Measurements from ENCODE around the gene GRID1.

Gene GRID1

DNA sequence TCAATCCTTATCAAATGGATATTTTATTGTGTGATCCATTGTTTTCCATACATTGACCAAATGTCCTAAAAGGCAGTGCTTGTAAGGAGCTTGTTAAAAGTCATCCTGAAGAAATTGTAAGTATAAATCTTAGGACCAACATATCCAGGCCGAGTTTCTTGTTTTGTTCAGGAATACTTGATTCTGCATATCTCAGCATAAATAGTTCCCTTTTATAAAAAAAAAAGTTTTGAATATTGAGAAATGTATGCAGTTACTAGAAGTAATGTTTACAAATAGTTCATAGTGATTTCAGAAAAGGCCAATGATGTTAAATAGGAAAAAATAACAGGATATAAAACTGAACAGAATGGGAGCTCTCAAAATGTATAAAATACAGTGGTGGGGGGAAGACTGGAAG is 6.6 kb downstream of the GRID1 start:
- no peak overlapping the region for H3K27ac ChIP-seq
- no peak overlapping the region for H3K4me3 ChIP-seq

- no peak overlapping the region for H3K4me3 ChIP-seq
Measured at GRCh38 chr10:86359111-86359510, 7.5 kb downstream of the GRID1 start.

GRCh38 chr10:86357676-86358075 is 8.9 kb downstream of the GRID1 start:
- H3K4me3 ChIP-seq, result no peak overlapping the region

More at GRCh38 chr10:86359111-86359510, 7.5 kb downstream of the GRID1 start:
- no peak overlapping the region for H3K27ac ChIP-seq

DNA sequence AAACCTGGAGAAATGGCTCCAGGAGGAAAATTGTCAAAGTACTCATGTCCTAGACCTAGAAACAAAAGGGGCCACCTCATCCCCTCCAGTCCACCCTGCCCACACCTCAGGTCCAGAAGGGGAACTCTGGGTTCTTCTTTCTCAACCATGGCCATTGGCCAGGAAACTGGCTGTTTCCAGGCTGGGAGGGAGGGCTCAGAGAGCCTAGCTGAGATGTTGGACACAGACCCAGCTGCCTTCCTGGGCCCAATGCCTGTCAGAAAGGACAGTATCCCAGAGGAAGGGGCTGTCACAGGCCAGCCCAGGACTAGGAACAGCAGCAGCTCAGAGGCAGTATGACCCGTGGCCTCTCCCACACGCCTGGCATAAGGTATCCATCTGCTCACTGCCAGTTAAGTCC is 9.6 kb downstream of the GRID1 start:
- Histone ChIP-seq H3K4me3 (no peak overlapping the region), H3K27ac (no peak overlapping the region)

More at GRCh38 chr10:86357676-86358075, 8.9 kb downstream of the GRID1 start:
- H3K27ac ChIP-seq, result no peak overlapping the region

DNA sequence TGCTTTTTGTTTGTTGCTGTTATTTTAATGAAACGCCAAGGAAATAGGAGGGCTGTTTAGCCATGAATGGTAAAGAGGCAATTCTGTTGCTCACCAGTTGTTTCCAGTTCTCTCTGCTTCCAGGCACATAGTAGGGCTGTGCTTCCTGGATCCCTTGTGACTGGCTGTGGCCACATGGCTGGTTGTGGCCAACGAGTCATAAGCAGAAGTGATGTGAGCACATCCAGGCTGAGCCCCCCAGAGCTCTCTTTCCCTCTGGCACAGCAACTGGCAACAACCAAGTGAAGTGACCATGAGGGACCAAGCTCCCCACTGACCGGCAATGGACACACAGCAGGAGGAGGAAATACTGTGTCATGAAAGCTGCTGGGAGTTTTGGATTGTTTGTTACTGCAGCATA is 10.3 kb downstream of the GRID1 start:
- Histone ChIP-seq H3K27ac (no peak overlapping the region), H3K4me3 (no peak overlapping the region)

- peak overlapping the region in 2 of 21 experiments; percentile 29 for H3K27ac ChIP-seq
Measured at GRCh38 chr10:86355571-86356038, 11.0 kb downstream of the GRID1 start.

GRCh38 chr10:86354761-86355540 is 11.6 kb downstream of the GRID1 start:
- Histone ChIP-seq H3K27ac (peak overlapping the region in 1 of 21 experiments; percentile 29), H3K4me3 (no peak overlapping the region)

More at GRCh38 chr10:86355571-86356038, 11.0 kb downstream of the GRID1 start:
- no peak overlapping the region for H3K4me3 ChIP-seq

GRCh38 chr10:86353506-86354485 is 12.8 kb downstream of the GRID1 start:
- no peak overlapping the region for H3K27ac ChIP-seq

GRCh38 chr10:86350897-86351296 is 15.7 kb downstream of the GRID1 start:
- H3K4me3 ChIP-seq, result no peak overlapping the region
- no peak overlapping the region for H3K27ac ChIP-seq

More at GRCh38 chr10:86353506-86354485, 12.8 kb downstream of the GRID1 start:
- H3K4me3 ChIP-seq, result no peak overlapping the region

DNA sequence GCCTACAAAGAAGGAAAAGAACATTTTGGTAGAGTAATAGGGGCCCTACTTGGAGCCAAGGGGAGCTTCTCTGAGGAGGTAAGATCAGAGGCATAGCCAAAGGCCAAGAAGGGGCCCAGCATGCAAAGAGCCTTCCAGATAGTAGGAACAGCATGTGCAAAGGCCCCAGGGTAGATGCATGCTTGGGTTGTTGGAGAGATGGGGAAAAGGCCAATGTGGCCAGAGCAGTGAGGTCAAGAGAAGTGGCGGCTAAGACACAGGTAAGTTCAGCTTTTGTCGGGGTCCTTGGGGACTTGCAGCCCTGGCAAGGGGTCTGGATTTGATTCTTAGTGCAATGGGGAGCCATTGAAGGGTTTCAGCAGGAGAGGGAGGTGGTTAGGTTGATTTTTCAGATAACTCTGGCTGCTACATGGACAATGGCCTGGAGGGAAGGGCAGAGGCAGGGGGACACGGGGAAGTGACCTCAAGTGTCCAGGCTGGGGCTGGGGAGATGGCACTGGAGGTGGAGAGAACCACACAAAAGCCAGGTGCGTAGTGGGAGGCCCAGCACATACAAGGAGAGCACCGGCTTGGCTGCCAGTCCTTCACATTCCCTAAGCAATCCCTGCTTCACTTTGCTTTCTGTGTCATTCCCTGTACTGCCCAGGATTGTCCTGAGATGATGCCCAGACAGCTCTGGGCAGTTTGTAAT is 16.5 kb downstream of the GRID1 start:
- Histone ChIP-seq H3K4me3 (no peak overlapping the region), H3K27ac (no peak overlapping the region)

GRCh38 chr10:86349474-86349873 is 17.1 kb downstream of the GRID1 start:
- no peak overlapping the region for H3K4me3 ChIP-seq
- no peak overlapping the region for H3K27ac ChIP-seq

- Histone ChIP-seq H3K27ac (no peak overlapping the region), H3K4me3 (no peak overlapping the region)
Measured at GRCh38 chr10:86348321-86349210, 18.0 kb downstream of the GRID1 start.

DNA sequence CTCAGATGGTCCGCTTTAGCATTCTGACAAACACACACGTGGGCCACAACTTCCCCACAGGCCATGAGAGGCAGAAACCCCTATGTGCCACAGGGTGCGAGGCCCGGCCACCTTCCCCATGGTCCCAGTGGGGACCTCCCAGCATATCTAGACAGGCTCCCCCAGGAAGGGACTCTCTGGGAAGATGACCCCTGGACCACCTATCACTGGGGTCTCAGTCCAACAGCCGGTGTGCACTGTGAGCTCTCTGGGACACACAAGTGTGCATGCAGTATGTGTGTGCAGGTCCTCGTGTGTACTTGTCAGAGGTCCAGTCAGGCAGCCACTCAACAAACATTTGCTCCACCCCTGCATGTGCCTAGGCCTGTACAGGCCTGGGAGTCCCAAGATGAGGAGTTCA is 18.7 kb downstream of the GRID1 start:
- H3K4me3 ChIP-seq, result no peak overlapping the region
- H3K27ac ChIP-seq, result no peak overlapping the region

DNA sequence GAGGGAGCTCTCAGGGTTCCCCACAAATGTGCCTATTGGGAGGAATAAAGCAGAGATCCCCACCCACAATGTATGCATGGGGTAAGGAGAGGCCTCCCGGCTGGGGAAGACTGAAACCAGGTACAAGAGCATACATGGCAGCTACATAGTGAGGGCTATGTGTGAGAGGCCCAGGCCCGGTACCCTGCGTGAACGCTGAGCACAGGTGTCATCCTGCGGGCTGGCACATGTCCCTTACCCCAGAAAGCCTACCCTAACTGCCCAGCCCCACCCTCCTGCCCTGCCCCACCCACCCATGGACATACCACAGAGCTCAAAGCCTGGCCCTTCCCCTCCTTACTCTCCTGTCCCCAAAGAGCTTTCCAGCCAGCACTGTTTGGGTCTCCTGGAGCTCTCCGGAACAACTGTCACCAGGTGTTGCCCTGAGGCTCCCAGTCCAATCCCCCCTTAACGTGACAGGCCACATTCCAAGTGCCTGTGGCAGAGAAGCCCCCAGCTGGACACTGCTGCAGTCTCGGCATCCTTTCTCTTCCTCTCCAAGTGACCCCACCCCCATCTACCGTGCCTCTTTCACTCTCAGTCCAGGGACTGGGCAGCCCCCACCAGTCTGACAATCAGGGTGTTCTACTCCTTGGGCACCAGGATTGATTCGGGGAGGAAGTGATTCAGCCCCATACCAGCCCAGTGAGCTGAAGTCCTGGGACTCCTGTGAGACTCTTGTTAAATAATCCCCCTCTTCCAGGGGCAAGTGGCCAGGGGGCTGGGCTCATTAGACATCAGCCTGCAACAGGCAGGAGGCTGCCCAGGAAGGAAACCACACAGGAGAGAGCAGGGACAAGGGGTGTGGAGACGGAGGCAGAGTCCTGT is 19.6 kb downstream of the GRID1 start:
- H3K27ac ChIP-seq, result no peak overlapping the region
- H3K4me3 ChIP-seq, result no peak overlapping the region

DNA sequence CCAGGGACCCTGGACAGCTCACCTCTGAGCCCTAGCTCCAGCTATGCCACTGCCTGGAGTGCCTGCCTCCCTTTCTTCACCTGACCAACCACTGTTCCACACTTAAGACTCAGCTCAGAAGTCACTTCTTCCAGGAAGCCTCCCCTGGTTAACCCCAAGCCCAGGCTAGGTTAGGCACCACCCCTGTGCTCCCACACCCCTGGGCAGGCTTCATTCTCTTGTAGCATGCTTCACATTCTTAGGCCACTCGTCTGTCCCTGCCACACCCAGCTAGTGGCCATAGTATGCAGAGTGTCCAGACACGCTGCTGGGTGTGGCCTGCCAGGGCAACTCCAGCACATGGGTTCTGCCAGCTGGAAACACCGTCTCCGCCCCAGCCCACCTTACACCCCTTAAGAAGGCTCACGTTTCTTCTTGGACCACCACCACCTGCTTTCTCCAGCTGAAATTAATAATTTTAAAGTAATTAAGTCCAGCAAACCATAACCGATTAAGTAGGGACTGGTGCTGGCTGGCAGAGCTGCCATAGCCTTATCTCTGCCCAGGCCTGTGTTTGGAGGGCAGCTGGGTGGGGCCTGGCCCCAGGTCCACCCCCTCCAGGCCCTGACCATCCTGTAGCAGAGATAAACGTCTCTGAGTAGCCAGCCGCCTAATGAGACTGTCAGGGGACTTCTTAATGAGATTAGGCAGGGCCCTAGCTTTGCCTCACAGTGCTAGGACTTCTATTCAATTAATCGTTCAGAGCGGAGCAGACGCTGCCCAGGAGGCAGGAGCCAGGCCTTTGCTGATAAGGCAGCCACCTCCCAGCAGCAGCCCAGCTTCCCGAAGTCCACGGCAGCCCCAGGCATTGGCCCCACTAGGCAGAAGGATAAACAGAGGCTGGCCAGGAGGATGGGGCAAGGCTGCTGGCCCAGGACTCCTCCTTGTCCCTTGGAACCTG is 20.5 kb downstream of the GRID1 start:
- no peak overlapping the region for H3K27ac ChIP-seq
- no peak overlapping the region for H3K4me3 ChIP-seq

GRCh38 chr10:86345296-86345858 is 21.2 kb downstream of the GRID1 start:
- no peak overlapping the region for H3K4me3 ChIP-seq
- no peak overlapping the region for H3K27ac ChIP-seq
